LNCAP (cell line): ENCODE data around the gene POLD1.

ENCODE experiments used
- TF ChIP-seq, protein P1 (sequence below): fragments of 450-650 bp; IDR thresholded peaks from 2 replicates; pipeline ENCODE4 v1.5.1; 2017; ENCODE audit warnings: mild to moderate bottlenecking

POLD1 gene

DNA sequence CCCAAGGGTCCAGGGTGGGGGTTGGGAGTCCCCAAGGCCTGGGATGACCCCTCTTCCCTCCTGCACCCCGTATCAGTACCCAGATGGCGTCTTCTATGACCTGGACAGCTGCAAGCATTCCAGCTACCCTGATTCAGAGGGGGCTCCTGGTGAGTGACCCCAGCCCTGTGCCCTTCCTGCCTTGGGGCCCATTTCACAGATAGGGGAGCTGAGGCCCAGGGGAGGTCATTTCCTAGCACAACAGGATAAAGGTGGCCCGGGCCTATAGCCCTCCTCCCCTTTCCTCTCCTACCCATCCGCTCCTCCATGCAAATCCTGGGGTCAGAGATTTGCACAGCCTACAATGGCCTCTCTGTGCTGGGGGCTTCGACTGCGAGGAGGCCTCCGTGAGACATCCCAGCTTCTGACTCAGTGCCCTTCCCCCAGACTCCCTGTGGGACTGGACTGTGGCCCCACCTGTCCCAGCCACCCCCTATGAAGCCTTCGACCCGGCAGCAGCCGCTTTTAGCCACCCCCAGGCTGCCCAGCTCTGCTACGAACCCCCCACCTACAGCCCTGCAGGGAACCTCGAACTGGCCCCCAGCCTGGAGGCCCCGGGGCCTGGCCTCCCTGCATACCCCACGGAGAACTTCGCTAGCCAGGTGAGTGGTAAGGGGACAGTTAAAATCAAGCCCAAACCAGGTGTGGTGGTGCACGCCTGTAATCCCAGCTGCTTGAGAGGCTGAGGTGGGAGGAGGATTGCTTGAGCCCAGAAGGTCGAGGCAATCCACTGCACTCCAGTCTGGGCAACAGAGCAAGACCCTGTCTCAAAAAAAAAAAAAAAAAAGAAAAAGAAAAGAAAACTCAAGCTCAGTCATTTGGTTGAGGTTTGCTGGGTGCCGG, 38.5 kb downstream of the POLD1 start:
- TF ChIP-seq, protein P1, sequence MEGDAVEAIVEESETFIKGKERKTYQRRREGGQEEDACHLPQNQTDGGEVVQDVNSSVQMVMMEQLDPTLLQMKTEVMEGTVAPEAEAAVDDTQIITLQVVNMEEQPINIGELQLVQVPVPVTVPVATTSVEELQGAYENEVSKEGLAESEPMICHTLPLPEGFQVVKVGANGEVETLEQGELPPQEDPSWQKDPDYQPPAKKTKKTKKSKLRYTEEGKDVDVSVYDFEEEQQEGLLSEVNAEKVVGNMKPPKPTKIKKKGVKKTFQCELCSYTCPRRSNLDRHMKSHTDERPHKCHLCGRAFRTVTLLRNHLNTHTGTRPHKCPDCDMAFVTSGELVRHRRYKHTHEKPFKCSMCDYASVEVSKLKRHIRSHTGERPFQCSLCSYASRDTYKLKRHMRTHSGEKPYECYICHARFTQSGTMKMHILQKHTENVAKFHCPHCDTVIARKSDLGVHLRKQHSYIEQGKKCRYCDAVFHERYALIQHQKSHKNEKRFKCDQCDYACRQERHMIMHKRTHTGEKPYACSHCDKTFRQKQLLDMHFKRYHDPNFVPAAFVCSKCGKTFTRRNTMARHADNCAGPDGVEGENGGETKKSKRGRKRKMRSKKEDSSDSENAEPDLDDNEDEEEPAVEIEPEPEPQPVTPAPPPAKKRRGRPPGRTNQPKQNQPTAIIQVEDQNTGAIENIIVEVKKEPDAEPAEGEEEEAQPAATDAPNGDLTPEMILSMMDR: no peak

DNA sequence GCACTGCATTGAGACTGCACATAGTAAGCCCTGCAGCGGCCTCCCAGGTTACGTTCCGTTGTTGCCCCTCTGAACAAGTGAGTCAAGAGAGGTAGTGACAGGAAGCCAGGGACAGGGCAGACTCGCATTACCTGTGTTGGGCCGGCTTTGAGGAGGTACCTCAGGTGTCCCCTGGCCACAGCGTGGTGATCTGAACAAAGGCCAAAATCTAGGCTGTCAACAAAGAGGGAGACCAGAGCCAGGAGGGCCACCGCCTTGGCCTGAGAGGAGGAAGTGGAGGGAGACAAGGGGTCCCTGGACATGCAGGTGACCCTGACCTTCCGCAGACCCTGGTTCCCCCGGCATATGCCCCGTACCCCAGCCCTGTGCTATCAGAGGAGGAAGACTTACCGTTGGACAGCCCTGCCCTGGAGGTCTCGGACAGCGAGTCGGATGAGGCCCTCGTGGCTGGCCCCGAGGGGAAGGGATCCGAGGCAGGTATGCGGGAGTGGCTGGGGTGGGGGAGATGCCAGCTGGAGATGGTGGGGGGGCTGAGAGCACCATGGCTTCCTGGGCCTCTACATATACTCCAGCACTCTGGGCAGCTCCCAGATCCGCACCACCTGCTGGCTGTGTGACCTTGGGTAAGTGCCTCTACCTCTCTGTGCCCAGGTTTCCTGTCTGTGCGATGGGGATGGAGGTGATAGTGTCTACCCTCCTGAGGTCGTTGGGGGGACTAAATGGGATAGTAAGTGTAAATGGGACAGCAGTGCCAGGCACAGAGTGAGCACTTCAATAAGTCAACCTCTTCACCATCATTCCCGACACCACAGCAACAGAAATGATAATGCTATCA, 39.3 kb downstream of the POLD1 start:
- TF ChIP-seq, protein P1: no peak

DNA sequence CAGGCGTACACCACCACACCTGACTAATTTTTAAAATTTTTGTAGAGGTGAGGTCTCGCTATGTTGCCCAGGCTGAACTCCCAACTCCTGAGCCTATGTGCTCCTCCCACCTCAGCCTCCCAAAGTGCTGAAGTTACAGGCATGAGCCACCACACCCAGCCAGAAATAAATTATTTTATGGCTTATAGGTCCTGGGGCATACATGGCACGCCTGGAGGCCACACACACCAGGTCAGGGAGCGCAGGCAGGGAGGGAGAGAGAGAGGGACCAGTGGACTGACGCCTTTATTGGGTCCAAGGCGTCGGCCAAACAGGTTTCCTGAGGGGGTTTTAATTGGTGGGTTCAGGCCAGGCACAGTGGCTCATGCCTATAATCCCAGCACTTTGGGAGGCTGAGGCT, 41.4 kb downstream of the POLD1 start:
- TF ChIP-seq, protein P1: no peak

GRCh38 chr19:50427318-50427925, 43.3 kb downstream of the POLD1 start:
- TF ChIP-seq, protein P1: no peak

GRCh38 chr19:50427997-50428425, 43.9 kb downstream of the POLD1 start:
- TF ChIP-seq, protein P1: no peak

GRCh38 chr19:50428772-50429463, 44.8 kb downstream of the POLD1 start:
- TF ChIP-seq, protein P1: no peak

GRCh38 chr19:50430888-50431342, 46.8 kb downstream of the POLD1 start:
- TF ChIP-seq, protein P1: no peak
